Limb (tissue), 2 donors: ENCODE data around the gene CPT1B.
"Not testable (repeated sequence)": the region's sequence is repeated elsewhere in the genome, so short reads cannot be mapped to it uniquely, and the experiment has no call there.

Experiments used
- DNase-seq, 2 donors: peaks; one replicate each; pipeline ENCODE4 v3.0.0-alpha.2; 2016; ENCODE audit errors: extremely low spot score in 2 of 2

Gene CPT1B

GRCh38 chr22:50547263-50547985 is 30.8 kb downstream of the CPT1B start:
- DNase-seq: no peak

GRCh38 chr22:50546326-50547262 is 31.6 kb downstream of the CPT1B start:
- no peak for DNase-seq

- peak in 1 of 2 donors; percentile 23 for DNase-seq
Measured at GRCh38 chr22:50545522-50546325, 32.5 kb downstream of the CPT1B start, which contains the start of gene KLHDC7B. Gene KLHDC7B (plus strand): TSS chr22:50545899. CDS start chr22:50546244, 345 bp downstream.

GRCh38 chr22:50544746-50545253 is 33.4 kb downstream of the CPT1B start:
- DNase-seq: no peak

- peak in 1 of 2 donors; percentile 77 for DNase-seq
Measured at GRCh38 chr22:50544078-50544745, 34.0 kb downstream of the CPT1B start.

GRCh38 chr22:50542416-50542927 is 35.8 kb downstream of the CPT1B start:
- DNase-seq: no peak

GRCh38 chr22:50541667-50542026 is 36.6 kb downstream of the CPT1B start:
- DNase-seq: not testable (repeated sequence)

- no peak for DNase-seq
Measured at GRCh38 chr22:50540381-50540780, 37.8 kb downstream of the CPT1B start.

- DNase-seq: no peak
Measured at GRCh38 chr22:50537765-50538164, 40.5 kb downstream of the CPT1B start.

- no peak for DNase-seq
Measured at GRCh38 chr22:50536226-50536625, 42.0 kb downstream of the CPT1B start.

- no peak for DNase-seq
Measured at GRCh38 chr22:50535113-50535512, 43.1 kb downstream of the CPT1B start.

GRCh38 chr22:50533856-50534711 is 44.1 kb downstream of the CPT1B start:
- DNase-seq: not testable (repeated sequence)

- DNase-seq: no peak
Measured at GRCh38 chr22:50532824-50533796, 45.1 kb downstream of the CPT1B start.

GRCh38 chr22:50531962-50532674 is 46.1 kb downstream of the CPT1B start:
- peak in 1 of 2 donors; percentile 78 for DNase-seq

GRCh38 chr22:50531546-50531961 is 46.7 kb downstream of the CPT1B start:
- DNase-seq: peak in 1 of 2 donors; percentile 61

- DNase-seq: peak in 1 of 2 donors; percentile 75
Measured at GRCh38 chr22:50530877-50531545, 47.2 kb downstream of the CPT1B start.

GRCh38 chr22:50530580-50530876 is 47.7 kb downstream of the CPT1B start:
- no peak for DNase-seq
